GM11168 (cell line): ENCODE measurements around the gene NBR1.
"Not testable (repeated sequence)": the region's sequence is repeated elsewhere in the genome, so short reads cannot be mapped to it uniquely, and the experiment has no call there.

ENCODE experiments used
- in situ Hi-C: fragments of 300-500 bp; cut with MboI; formaldehyde crosslinking; loops from one replicate; pipeline ENCODE4 v1.12.0; 2022; ENCODE audit warnings: low sequenced_read_pairs; ENCODE audit not compliant: unreplicated experiment

The NBR1 gene

DNA sequence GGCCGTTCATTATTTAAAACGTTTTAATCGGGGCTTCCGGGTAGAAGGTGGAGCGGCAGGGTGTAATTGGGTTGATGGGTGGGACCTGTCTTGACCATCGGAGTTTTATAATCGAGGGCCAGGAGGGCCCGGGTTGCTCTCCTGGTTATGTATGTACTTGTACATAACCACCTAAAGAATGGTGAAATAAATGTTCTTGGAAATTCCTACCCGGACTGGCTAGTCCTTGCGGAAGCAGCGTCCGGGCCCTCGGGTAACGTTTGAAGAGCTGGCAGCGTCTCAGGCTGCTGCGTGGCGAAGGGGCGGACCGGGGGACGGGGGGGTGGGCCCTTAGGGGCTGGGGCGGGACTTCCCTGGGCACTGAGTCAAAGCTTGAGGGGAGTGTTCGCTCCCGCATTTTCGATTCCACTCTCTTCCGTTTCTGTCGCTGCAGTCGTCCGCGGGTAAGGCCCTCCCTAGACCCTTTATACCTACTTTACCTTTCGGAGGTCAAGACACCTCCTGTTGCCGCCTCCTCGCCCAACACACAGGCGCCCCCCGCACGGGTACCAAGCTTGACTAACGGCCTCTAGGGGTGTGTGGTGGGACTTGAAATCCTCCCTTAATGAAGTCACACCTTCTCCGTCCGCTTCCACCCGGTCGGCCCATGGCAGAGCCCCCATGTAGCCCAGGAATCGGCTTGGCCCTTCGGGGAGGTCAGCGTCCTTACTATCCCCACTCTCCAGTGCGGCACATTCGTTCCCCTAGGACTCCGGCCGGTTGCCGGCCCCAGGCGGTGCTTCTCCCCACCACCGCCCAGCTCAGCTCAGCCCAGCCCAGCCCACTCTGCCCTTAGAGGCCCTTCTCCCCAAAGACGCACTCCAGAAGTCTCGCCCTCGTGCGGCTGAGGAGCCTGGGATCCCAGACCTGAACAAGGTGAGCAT lies 40.7 kb downstream of the NBR1 start, which contains the start of gene TMEM106A:
TMEM106A (plus strand) TSS at position 396 of the 923 bp plus-strand sequence. CDS start 1,167 bp downstream, outside the sequence.
- in situ Hi-C loops, result no loop called here

GRCh38 chr17:43212641-43213490 lies 41.9 kb downstream of the NBR1 start:
- in situ Hi-C loops, result no loop called here

- in situ Hi-C loops, result no loop called here
These were observed 42.5 kb downstream of the NBR1 start for GRCh38 chr17:43213545-43213944.

GRCh38 chr17:43215341-43215740 lies 44.3 kb downstream of the NBR1 start:
- in situ Hi-C loops, result loop anchor here (5.0 kb wide), 1 partner anchor 102 kb away; no protein-coding TSS in a partner anchor

GRCh38 chr17:43216369-43216761 lies 45.4 kb downstream of the NBR1 start:
- in situ Hi-C loops, result loop anchor here (5.0 kb wide), 1 partner anchor 101 kb away; no protein-coding TSS in a partner anchor

- in situ Hi-C loops, result loop anchor here (5.0 kb wide), 1 partner anchor 100 kb away; no protein-coding TSS in a partner anchor
These were observed 46.0 kb downstream of the NBR1 start for GRCh38 chr17:43216762-43217613.

- in situ Hi-C loops, result loop anchor here (5.0 kb wide), 1 partner anchor 100 kb away; no protein-coding TSS in a partner anchor
These were observed 46.6 kb downstream of the NBR1 start for GRCh38 chr17:43217614-43218087.

DNA sequence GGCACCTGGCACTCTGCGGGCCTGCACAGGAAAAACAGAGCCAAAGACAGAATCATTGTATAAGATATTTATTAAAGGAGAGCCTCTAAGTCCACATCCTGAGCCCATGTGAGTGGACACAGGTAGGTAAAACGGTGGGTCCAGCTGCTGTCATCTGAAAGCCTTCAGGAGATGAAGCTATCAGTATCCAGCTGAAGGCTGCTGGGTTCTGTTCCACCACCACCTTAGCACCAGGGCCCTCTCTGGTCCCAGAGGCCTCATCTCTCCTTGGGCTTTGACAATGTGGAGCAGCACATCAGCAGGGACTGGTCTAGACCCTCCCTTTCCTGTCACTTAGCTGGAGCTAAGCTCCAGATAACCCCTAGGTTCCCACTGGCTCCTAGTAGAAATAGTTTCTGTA lies 48.0 kb downstream of the NBR1 start:
- in situ Hi-C loops, result loop anchor here (5.0 kb wide), 1 partner anchor 98 kb away; no protein-coding TSS in a partner anchor

DNA sequence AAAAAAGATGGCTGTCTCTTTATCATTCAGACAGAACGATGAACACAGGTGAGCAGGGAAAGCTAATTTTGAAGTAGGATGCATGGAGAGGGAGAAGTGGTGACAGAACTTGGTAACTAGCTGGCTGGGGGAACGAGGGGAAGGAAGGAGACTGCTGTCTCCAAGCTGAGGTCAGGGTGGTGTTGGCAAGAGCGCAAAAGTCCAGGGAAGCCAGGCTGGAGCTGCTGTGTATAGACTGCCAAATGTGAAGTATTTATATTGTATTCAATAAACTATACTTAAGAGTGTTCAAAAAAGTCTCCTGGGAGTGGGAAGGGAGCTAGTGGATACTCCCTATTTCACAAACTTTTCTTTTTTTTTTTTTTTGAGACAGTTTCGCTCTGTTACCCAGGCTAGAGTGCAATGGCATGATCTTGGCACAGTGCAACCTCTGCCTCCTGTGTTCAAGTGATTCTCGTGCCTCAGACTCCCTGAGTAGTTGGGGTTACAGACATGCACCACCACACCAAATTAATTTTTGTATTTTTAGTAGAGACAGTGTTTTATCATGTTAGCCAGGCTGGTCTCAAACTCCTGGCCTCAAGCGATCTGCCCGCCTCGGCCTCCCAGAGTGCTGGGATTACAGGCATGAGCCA lies 48.8 kb downstream of the NBR1 start:
- in situ Hi-C loops, result loop anchor here (5.0 kb wide), 1 partner anchor 97 kb away; no protein-coding TSS in a partner anchor

GRCh38 chr17:43220511-43221125 lies 49.6 kb downstream of the NBR1 start:
- in situ Hi-C loops, result no loop called here

DNA sequence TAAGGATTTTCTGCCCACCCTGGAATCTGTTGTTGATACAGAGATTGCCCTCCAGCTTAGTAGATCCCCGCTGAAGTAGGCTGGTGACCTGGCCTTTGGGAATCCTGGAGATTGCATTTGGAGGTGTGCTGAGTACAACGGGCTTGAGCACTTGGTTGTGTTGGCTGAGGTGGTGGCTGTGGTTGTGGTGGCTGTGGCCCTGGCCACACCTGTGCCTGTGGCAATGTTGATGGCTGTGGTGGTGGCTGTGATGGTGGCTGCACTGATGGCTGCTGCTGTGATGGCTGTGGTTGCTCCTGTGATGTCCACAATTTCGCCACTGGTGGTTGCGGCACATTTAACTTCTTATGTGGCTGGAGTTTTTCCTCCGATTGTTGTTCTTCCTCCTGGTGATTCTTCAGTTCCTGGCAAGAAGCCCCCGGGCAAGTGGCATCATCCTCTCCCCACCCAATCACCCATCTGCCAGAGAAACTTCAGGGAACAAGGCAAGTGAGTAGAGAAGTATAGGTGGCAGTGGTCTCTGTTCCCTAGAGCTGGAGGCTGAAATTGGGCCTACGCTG lies 53.2 kb downstream of the NBR1 start:
- in situ Hi-C loops, result no loop called here

DNA sequence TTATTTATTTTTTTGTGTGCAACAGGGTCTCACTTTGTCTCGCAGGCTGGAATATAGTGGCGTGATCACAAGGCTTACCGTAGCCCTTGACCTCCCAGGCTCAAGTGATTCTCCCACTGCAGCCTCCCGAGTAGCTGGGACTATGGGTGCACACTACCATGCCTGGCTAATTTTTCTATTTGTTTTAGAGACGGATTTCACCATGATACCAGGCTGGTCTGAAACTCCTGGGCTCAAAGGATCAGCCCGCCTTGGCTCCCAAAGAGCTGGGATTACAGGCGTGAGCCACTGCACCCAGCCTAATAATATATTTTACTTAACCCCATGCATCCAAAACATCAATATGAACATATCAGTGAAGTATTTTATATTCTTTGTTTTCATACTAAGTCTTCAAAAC lies 55.4 kb downstream of the NBR1 start:
- in situ Hi-C loops, result no loop called here

GRCh38 chr17:43228020-43228782 lies 57.2 kb downstream of the NBR1 start, which contains the start of gene CCDC200:
Gene CCDC200, minus strand, starts transcription at chr17:43228623. Its CDS starts 69 bp downstream, at chr17:43228554.
- in situ Hi-C loops, result not testable (repeated sequence)

DNA sequence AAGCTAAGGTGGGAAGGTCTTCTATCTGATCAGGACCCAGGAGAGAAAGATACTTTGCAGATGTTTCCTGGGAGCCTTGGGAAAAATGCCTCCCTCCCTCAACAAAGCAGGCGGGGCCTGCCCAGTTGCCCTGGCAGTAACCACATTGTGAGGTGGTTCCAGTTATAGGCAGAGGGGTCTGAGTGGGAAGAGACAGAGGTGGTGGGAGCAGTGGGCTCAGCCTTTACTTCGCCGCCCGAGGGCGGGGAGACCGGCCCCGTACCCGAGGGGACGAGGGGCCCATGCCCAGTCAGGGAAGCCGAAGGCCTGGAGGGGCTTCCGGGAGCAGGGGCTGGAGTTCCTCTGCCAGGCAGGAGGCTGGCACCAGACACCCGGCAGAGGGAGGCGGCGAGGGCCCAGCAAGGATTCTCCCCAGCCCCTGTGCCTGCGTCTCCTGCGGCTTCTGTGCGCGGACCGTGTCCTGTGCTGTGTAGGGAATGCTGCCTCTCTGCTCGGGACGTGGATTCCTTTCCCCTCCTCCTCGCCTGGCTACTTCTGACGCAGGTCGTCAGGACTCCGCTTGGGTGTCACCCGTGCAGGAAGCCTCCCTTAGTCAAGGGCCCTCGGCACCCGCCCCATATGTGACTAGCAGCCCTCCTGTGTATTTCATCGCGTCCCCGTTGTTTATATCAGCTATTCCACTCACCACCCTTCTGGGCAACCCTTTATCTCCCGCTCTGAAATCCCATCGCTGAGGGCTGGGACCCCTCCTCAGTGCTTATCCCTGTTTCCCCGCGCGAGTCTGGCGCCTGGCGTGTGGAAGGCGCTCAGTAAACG lies 60.4 kb downstream of the NBR1 start:
- in situ Hi-C loops, result not testable (repeated sequence)

DNA sequence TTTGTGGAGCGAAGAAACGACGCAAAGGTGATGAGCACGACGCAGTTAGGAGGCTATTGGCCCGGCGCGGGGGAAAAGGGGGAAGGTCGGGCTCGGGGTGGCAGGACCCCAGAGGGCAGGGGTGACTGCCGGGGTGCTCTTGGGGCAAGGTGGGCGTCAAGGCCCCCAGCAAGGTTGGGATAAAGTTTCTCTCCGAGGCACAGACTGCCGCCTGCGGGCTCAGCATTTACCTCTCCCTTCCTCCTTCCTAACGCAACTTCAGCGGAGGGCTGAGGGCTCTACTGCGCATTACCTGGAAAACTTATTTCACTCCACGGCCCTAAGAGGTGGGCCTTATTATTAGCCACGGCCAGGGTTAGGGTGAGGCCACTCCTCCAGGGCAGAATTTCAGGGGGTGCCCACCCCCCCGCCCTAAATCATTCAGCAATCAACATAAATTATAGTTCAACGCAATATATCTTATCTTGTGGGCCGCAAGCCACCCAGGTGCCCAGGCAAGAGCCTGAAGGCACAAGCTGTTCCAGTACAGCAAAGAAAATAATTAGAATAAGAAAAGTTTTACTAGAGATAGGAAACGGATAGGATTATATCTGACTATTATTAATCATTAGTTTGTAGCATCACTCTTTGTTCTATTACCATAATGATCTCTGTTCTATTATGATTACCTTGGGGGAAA lies 61.1 kb downstream of the NBR1 start:
- in situ Hi-C loops, result not testable (repeated sequence)

DNA sequence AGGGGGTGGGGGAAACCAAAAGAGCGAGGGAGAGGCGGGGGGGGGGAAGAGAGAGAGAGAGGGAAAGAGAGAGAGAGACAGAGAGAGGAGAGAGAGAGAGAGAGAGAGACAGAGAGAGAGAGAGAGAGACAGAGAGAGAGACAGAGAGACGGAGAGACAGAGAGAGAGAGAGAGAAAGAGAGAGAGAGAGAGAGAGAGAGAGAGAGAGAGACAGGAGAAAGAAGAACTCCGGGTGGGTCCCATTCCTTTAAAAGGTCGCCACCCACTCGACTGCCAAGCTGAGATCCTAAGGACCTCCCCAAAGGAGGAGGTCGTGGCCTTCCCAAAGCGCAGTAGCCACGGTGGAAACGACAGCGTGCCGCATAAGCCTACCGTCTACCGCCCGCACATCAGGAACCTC lies 62.2 kb downstream of the NBR1 start:
- in situ Hi-C loops, result not testable (repeated sequence)
